Measurements from ENCODE around the gene LRG1.

LRG1 gene

GRCh38 chr19:4491446-4491845, 48.4 kb downstream of the LRG1 start:
- DNase-seq, result no peak

- DNase-seq, result no peak
These were observed 51.3 kb downstream of the LRG1 start for GRCh38 chr19:4488496-4488895.

DNA sequence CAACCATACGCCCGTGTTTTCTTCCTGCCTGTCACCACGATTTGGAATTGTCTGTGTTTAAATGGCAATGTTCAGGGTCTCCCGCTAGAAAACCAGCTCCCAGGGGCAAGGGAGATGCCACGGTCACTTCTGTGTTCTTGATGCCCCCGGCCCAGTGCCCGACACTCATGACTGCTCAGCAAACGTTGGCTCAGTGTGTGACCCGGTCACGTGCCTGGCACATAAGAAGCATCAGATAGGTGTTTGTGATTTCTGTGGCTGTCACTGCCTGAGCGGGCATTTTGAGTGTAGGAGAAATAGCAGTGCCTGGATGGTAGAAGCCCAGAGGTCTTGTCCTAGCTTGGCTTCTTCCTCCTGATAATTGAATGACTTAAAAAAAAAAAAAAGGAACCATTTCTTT, 52.3 kb downstream of the LRG1 start:
- DNase-seq, result no peak

Data from cerebellar nuclear complex (tissue), 1 donor.